HCT116 (cell line): Measurements from ENCODE around the gene DNAH10. TPM values are rescaled to one million over a fixed set of nuclear protein-coding genes. Genes with fewer than 3 reads are reported as not detected.

Experiments used
- ATAC-seq: fragments of 200-7000 bp; cut with Tn5 transposase; 2 replicates; pipeline ENCODE4 v1.9.1; 2020; ENCODE audit warnings: mild to moderate bottlenecking, moderate library complexity
- BruUV-seq: library from RNA; stranded (reverse); fragments of 400-500 nt; replicated peaks from 2 replicates; lab custom pipeline; 2021; lab: Mats Ljungman, UMichigan
- CTCF ChIA-PET: fragments of 300-600 bp; sonication (Branson Sonifier 250); formaldehyde crosslinking; loops from one replicate; lab custom pipeline; 2021; ENCODE audit warnings: antibody characterized with exemption; lab: Charles Lee
- POLR2A ChIA-PET: fragments of 300-600, 350-600 bp; sonication (Branson Sonifier 250); formaldehyde crosslinking; loops from one replicate; lab custom pipeline; 2021; ENCODE audit warnings: antibody characterized with exemption; lab: Charles Lee
- RAD21 ChIA-PET, 2 experiments: fragments of 300-600 bp; sonication (Branson Sonifier 250); formaldehyde crosslinking; loops; one replicate each; lab custom pipeline; 2023; ENCODE audit warnings: low total read pairs in 2 of 2; ENCODE audit not compliant: uncharacterized antibody in 2 of 2, unreplicated experiment in 2 of 2, low non-redundant PET in 1 of 2; lab: Charles Lee
- DNase-seq: peaks from one replicate; pipeline ENCODE4 v3.0.0-alpha.2; 2010; ENCODE audit warnings: low read depth, low spot score
- H2AFZ ChIP-seq: fragments of 200-600 bp; shearing (Covaris generic), sonication (generic); 2 replicates; pipeline ENCODE4 v1.6.1; 2017; ENCODE audit warnings: low read depth, mixed run types, mixed read lengths, antibody characterized with exemption, low read length; ENCODE audit not compliant: poor library complexity, severe bottlenecking
- H3K27ac ChIP-seq: 2 replicates; pipeline ENCODE4 v1.5.1; 2012; ENCODE audit warnings: low read depth, low read length
- H3K27me3 ChIP-seq: fragments of 200-600 bp; sonication (generic); 2 replicates; pipeline ENCODE4 v1.6.1; 2016; ENCODE audit warnings: mixed run types, low read length, mixed read lengths; ENCODE audit not compliant: insufficient read depth
- H3K36me3 ChIP-seq, 2 experiments: fragments of 200-500 bp in 1 of 2; fragments of 200-600 bp in 1 of 2; sonication (Bioruptor generic) in 1 of 2; sonication (generic) in 1 of 2; 2 replicates each; pipeline versions ENCODE4 v1.5.1 to v1.6.1; 2014 to 2016; ENCODE audit warnings: low read length in 2 of 2, inconsistent platforms in 1 of 2, mixed read lengths in 1 of 2, mixed run types in 1 of 2; ENCODE audit not compliant: insufficient read depth in 2 of 2, control insufficient read depth in 1 of 2
- H3K4me1 ChIP-seq, 2 experiments: fragments of 200-600 bp in 1 of 2; sonication (generic) in 1 of 2; 2 replicates each; pipeline versions ENCODE4 v1.5.1 to v1.6.1; 2012 to 2017; ENCODE audit warnings: low read length in 2 of 2, inconsistent platforms in 1 of 2, mild to moderate bottlenecking in 1 of 2, mixed read lengths in 1 of 2, mixed run types in 1 of 2, moderate library complexity in 1 of 2; ENCODE audit not compliant: insufficient read depth in 2 of 2, control insufficient read depth in 1 of 2
- H3K4me2 ChIP-seq: fragments of 200-600 bp; sonication (generic); 2 replicates; pipeline ENCODE4 v1.6.1; 2017; ENCODE audit warnings: mixed run types, low read length, mixed read lengths
- H3K4me3 ChIP-seq, 2 experiments: fragments of 200-600 bp in 1 of 2; sonication (generic) in 1 of 2; replicated peaks in 1 of 2; 2 replicates each; pipeline ENCODE4 v1.5.1; 2011 to 2016; ENCODE audit warnings: low read length in 2 of 2, control low read depth in 1 of 2, low read depth in 1 of 2, mild to moderate bottlenecking in 1 of 2, mixed read lengths in 1 of 2, mixed run types in 1 of 2
- H3K79me2 ChIP-seq: fragments of 200-600 bp; sonication (generic); 2 replicates; pipeline ENCODE4 v1.6.1; 2017; ENCODE audit warnings: mild to moderate bottlenecking, mixed run types, low read length, moderate library complexity, mixed read lengths; ENCODE audit not compliant: insufficient read depth
- H3K9ac ChIP-seq: fragments of 200-600 bp; sonication (generic); 2 replicates; pipeline ENCODE4 v1.6.1; 2016; ENCODE audit warnings: low read length, mixed read lengths
- H3K9me2 ChIP-seq: fragments of 200-600 bp; sonication (generic), shearing (Covaris generic); 2 replicates; pipeline ENCODE4 v1.6.1; 2017; ENCODE audit warnings: mixed run types, mild to moderate bottlenecking, moderate library complexity; ENCODE audit not compliant: insufficient read depth
- H3K9me3 ChIP-seq, 2 experiments: fragments of 200-500 bp in 1 of 2; fragments of 200-600 bp in 1 of 2; sonication (Bioruptor generic) in 1 of 2; sonication (generic) in 1 of 2; 2 replicates each; pipeline ENCODE4 v1.6.1; 2014 to 2017; ENCODE audit warnings: low read length in 2 of 2, mixed read lengths in 2 of 2, inconsistent platforms in 1 of 2, low read depth in 1 of 2, mild to moderate bottlenecking in 1 of 2, mixed run types in 1 of 2, moderate library complexity in 1 of 2; ENCODE audit not compliant: control insufficient read depth in 1 of 2, insufficient read depth in 1 of 2
- H4K20me1 ChIP-seq: fragments of 200-600 bp; sonication (generic), shearing (Covaris generic); 2 replicates; pipeline ENCODE4 v1.6.1; 2017; ENCODE audit warnings: mixed run types, mild to moderate bottlenecking, moderate library complexity; ENCODE audit not compliant: insufficient read depth
- ELF1 ChIP-seq: IDR thresholded peaks from 2 replicates; pipeline ENCODE4 v1.6.1; 2012; ENCODE audit warnings: low read depth, borderline replicate concordance
- EZH2 ChIP-seq: fragments of 200-600 bp; sonication (generic); IDR thresholded peaks from 2 replicates; pipeline ENCODE4 v1.6.1; 2017; ENCODE audit warnings: antibody characterized with exemption, mixed run types
- EZH2phosphoT487 ChIP-seq: fragments of 200-600 bp; IDR thresholded peaks from 2 replicates; pipeline ENCODE4 v1.6.1; 2018; ENCODE audit warnings: antibody characterized with exemption, borderline replicate concordance
- FOSL1 ChIP-seq: IDR thresholded peaks from 2 replicates; pipeline ENCODE4 v1.6.1; 2012; ENCODE audit warnings: low read depth
- JUND ChIP-seq: IDR thresholded peaks from 2 replicates; pipeline ENCODE4 v1.6.1; 2012
- MAX ChIP-seq: IDR thresholded peaks from 2 replicates; pipeline ENCODE4 v1.6.1; 2012
- POLR2A ChIP-seq: IDR thresholded peaks from 2 replicates; pipeline ENCODE4 v1.7.0; 2011; ENCODE audit warnings: borderline replicate concordance; ENCODE audit not compliant: insufficient read depth, insufficient read length; ENCODE audit errors: extremely low read depth
- POLR2AphosphoS5 ChIP-seq: IDR thresholded peaks from 2 replicates; pipeline ENCODE4 v1.6.1; 2011; ENCODE audit warnings: mild to moderate bottlenecking, low read depth, low read length, moderate library complexity
- RAD21 ChIP-seq: IDR thresholded peaks from 2 replicates; pipeline ENCODE4 v1.6.1; 2012; ENCODE audit warnings: low read depth, mild to moderate bottlenecking
- SP1 ChIP-seq: IDR thresholded peaks from 2 replicates; pipeline ENCODE4 v1.6.1; 2012; ENCODE audit warnings: low read depth
- SRF ChIP-seq: IDR thresholded peaks from 2 replicates; pipeline ENCODE4 v1.6.1; 2012; ENCODE audit warnings: low read depth
- TCF7L2 ChIP-seq: IDR thresholded peaks from 2 replicates; pipeline ENCODE4 v1.7.0; 2011; ENCODE audit warnings: borderline replicate concordance, inconsistent platforms; ENCODE audit not compliant: insufficient read depth, insufficient read length; ENCODE audit errors: extremely low read depth
- YY1 ChIP-seq: IDR thresholded peaks from 2 replicates; pipeline ENCODE4 v1.6.1; 2011; ENCODE audit warnings: low read length, low read depth, moderate library complexity, mild to moderate bottlenecking; ENCODE audit not compliant: insufficient replicate concordance; ENCODE audit errors: extremely low read depth
- ZBTB33 ChIP-seq: IDR thresholded peaks from 2 replicates; pipeline ENCODE4 v1.6.1; 2011; ENCODE audit warnings: mild to moderate bottlenecking, low read length, moderate library complexity; ENCODE audit not compliant: insufficient replicate concordance; ENCODE audit errors: extremely low read depth
- ZFX ChIP-seq: fragments of 450-650 bp; IDR thresholded peaks from 2 replicates; pipeline ENCODE4 v1.6.1; 2017
- ZNF274 ChIP-seq: fragments of 200-500 bp; sonication (Bioruptor generic); IDR thresholded peaks from 2 replicates; pipeline ENCODE4 v1.6.1; 2014; ENCODE audit warnings: mild to moderate bottlenecking, low read depth, low read length, inconsistent platforms
- intact Hi-C: fragments of 100-400 bp; cut with micrococcal nuclease; formaldehyde crosslinking; loops from 2 replicates; pipeline ENCODE4 v1.10.0; 2022
- total RNA-seq: library from RNA; stranded (reverse); gene quantifications from one replicate; pipeline ENCODE4 v1.2.1, GENCODE V29; 2021; ENCODE audit not compliant: unreplicated experiment
- TF ChIP-seq, protein P1 (sequence below): IDR thresholded peaks from 2 replicates; pipeline ENCODE4 v1.6.1; 2012; ENCODE audit warnings: low read depth
- TF ChIP-seq, protein P2 (sequence below): IDR thresholded peaks from 2 replicates; pipeline ENCODE4 v1.6.1; 2012

DNAH10 gene
- total RNA-seq, 1 experiment from 2014 or later: 1.3 TPM

GRCh38 chr12:123940627-123940966 is 178.5 kb downstream of the DNAH10 start:
- H4K20me1 ChIP-seq: no peaks in the 10 kb centered on the region
- intact Hi-C loops: no loop called here
- H3K9me3 ChIP-seq: no peaks in the 10 kb centered on the region; a peak in 1 of 4 replicates
- no peak for DNase-seq
- H3K4me3 ChIP-seq: no peak overlapping the region
- ChIA-PET CTCF (no interaction called here), POLR2A (no interaction called here), RAD21 (no interaction called here)
- H2AFZ ChIP-seq: no peak overlapping the region
- no peaks in the 10 kb centered on the region for H3K36me3 ChIP-seq
- ATAC-seq: no peak
- no peaks in the 10 kb centered on the region for H3K79me2 ChIP-seq
- H3K9ac ChIP-seq: no peak overlapping the region
- TF ChIP-seq, protein P1, sequence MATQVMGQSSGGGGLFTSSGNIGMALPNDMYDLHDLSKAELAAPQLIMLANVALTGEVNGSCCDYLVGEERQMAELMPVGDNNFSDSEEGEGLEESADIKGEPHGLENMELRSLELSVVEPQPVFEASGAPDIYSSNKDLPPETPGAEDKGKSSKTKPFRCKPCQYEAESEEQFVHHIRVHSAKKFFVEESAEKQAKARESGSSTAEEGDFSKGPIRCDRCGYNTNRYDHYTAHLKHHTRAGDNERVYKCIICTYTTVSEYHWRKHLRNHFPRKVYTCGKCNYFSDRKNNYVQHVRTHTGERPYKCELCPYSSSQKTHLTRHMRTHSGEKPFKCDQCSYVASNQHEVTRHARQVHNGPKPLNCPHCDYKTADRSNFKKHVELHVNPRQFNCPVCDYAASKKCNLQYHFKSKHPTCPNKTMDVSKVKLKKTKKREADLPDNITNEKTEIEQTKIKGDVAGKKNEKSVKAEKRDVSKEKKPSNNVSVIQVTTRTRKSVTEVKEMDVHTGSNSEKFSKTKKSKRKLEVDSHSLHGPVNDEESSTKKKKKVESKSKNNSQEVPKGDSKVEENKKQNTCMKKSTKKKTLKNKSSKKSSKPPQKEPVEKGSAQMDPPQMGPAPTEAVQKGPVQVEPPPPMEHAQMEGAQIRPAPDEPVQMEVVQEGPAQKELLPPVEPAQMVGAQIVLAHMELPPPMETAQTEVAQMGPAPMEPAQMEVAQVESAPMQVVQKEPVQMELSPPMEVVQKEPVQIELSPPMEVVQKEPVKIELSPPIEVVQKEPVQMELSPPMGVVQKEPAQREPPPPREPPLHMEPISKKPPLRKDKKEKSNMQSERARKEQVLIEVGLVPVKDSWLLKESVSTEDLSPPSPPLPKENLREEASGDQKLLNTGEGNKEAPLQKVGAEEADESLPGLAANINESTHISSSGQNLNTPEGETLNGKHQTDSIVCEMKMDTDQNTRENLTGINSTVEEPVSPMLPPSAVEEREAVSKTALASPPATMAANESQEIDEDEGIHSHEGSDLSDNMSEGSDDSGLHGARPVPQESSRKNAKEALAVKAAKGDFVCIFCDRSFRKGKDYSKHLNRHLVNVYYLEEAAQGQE: no peak
- no peak for TF ChIP-seq ZFX
- no peak for TF ChIP-seq SRF
- no peak for TF ChIP-seq POLR2A
- TF ChIP-seq TCF7L2: no peak
- TF ChIP-seq MAX: no peak
- TF ChIP-seq ZNF274: no peak
- no peak for TF ChIP-seq YY1
- TF ChIP-seq EZH2phosphoT487: no peak
- no peak for TF ChIP-seq ELF1
- TF ChIP-seq, protein P2, sequence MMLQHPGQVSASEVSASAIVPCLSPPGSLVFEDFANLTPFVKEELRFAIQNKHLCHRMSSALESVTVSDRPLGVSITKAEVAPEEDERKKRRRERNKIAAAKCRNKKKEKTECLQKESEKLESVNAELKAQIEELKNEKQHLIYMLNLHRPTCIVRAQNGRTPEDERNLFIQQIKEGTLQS: no peak
- no peak for TF ChIP-seq EZH2
- no peak for TF ChIP-seq RAD21
- no peak for TF ChIP-seq FOSL1
- TF ChIP-seq JUND: no peak
- TF ChIP-seq SP1: no peak
- TF ChIP-seq POLR2AphosphoS5: no peak
- no peak for TF ChIP-seq ZBTB33
- no peaks in the 10 kb centered on the region for H3K9me2 ChIP-seq
- H3K4me2 ChIP-seq: no peak overlapping the region
- no TSS peak for BruUV-seq
- no peak overlapping the region for H3K27ac ChIP-seq
- peaks cover 0 to 5% of the 10 kb centered on the region in 2 experiments; a peak in 1 of 4 replicates for H3K4me1 ChIP-seq
- H3K27me3 ChIP-seq: no peaks in the 10 kb centered on the region
